Measurements from ENCODE around the gene PPP1R3G.
"Not testable (repeated sequence)": the region's sequence is repeated elsewhere in the genome, so short reads cannot be mapped to it uniquely, and the experiment has no call there.

PPP1R3G gene

DNA sequence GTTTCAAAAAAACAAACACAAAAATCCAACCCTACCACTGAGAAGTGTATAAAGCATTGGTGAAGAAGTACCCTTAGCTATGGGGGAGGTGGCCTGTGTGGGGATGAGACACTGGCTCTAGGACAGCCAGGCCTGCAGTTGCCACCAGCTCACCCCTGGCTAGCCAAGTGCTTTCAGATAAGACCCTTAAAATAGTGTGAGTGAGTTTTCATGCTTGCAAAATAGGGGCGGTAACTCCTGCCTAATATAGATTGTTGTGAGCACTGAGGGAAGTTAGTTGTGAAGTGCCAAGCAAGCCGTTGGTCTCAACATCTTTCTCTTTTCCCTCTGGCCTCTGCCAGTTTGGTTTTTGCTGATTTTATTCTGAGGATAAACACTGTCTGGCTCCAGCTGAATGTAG lies 11.3 kb downstream of the PPP1R3G start:
- no peak for DNase-seq

DNA sequence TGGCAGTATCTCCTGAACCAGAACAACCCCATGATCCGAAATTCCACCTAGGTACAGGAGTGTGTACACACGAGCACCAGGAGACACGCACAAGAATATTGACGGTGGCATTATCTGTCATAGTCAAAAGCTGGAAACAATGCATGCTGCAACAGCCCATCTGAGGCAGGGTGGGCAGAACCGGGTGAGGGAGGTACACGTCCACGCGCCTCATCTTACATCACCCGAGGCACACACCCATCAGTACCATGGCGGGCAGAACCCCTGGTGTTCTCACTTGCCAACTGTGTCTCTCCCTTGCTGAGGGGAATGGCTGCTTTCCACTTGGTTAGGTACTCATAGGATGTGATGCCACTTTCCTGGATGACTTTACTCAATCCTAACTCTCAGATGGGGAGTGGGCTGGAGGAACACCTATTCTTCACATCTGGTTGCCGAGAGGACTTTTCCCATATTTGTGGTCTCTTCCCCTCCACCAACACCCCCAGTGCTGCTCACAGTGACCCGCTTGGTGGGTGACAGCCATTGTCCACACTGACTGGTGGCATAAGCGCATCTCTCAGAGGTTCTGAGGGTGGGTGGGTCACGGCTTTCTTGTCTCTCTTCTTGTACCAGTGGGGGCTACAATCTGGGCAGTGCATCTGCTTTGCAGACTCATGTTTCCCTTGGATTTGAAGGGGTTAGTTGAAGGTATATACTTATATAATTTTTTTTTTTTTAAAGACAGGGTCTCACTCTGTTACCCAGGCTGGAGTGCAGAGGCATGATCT lies 13.5 kb downstream of the PPP1R3G start:
- no peak for DNase-seq

DNA sequence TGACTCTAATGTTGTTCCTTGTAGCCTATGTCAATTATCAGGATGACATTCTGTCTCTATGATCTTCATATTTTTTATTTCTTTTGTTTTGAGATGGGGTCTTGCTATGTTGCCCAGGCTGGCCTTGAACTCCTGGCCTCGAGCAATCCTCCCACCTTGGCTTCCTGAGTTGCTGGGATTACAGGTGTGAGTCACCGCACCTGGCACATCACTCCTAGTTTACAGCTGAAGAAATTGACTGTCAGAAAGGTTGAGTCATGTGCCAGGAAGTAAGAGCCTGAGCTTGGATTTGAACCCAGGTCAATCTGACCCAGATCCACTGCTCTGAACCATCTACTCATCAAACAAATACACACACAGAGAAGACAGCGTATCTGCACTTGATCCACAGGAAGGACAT lies 14.4 kb downstream of the PPP1R3G start:
- DNase-seq, result no peak

DNA sequence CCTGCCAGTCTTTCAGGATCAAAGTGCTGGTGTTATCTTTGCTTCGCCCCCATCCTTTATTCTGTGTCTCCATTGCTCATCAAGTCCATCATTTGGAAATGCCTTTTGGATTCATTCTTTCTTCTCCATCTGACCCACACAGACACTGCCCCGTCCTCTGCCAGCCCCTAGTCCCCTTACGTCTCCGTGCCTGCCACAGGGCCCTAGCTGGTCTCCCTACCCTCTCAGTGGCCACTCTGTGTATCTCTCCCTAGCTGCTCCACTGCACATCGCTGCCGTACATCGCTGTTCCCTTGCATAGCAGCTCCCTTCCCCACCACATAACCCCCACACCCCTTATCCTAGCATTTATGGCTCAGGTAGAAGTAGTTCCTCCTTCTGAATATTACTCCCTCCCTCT lies 15.7 kb downstream of the PPP1R3G start:
- DNase-seq, result no peak

DNA sequence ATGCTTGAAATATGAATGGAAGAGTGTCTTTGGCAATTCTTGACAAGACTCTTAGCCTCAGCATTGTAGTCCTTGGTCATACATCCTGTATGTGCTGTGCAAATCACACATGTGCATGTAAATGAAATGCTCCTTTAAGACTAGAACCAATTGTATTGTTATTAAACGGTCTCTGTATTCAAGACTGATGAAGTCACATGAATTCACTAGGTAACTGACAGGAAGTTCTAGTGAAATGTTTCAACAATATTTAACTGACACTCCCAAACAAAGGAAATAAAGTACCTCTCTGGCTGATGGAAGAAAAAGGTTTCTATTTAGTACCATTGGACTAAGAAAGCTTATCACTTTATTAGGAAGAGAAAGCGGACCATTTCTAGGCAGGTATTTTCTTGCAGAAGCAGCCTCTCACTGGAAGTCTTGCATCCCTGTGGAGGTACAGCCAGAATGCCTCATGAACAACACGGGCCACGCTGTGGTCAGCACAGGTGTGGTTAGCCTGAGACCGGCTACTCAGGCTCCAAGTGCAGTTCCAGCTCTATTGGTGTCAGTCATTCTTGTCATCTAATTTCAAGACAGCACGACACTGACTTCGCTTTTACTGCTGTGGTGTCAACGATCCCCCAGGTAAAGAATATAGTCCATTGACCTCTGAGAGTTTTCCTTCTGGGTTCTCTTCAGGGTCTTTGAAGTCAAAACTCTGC lies 17.3 kb downstream of the PPP1R3G start:
- no peak for DNase-seq

DNA sequence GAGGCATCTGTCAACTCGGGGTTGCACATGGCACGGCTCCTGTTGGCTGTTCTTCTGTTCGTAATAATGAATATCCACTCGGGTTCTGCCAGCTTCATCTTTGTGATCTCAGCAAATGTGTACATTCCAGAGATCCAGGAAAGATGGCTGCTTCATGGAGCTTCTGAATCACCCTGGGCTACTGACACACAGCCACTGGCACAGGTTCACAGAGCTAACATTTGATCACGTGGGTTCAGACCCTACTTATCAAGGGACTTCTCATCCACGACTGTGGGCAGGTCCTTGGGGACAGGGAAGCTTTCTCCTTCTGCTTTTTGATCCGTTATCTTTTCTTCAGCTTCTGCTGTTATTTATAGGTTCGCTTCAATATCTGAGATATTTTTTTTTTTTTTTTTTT lies 18.1 kb downstream of the PPP1R3G start:
- no peak for DNase-seq

DNA sequence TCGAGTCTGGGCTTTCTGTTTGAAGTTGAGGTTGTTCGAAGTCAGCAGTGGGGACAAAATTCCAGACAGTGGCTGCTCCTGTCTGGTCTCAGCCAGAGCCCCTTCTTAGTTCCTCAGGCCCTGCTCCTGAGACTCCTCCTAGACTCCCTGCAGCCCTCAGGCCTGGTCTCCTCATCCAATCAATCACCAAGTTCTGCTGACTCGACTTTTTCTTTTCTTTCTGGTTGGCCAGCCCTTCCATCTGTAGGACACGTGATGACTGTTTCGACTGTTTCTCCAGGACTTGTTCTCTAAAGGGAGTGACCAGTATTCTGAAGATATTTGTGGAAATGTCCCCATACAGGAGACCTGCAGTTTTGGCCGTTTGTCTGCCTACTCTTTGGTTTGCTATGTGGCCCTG lies 19.5 kb downstream of the PPP1R3G start:
- DNase-seq, result no peak

DNA sequence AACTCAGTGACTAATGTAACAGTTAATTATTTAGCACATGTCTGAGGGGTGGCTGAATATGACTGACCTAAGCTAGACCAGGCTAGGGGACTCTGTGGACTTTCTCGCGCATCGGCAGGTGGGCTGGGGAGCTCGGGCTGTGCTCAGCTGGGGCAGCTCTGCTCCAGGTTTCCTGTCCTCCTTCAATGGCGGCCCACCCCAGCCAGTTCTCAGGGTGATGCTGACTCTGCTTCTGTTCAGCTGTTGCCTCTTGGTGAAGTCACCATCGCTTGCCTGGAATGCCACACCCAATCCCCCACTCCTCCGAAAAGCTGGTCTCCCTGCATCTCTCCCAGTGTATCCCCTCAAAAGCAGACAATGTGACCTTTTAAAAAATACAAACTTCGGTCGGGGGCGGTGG lies 20.0 kb downstream of the PPP1R3G start:
- no peak for DNase-seq

DNA sequence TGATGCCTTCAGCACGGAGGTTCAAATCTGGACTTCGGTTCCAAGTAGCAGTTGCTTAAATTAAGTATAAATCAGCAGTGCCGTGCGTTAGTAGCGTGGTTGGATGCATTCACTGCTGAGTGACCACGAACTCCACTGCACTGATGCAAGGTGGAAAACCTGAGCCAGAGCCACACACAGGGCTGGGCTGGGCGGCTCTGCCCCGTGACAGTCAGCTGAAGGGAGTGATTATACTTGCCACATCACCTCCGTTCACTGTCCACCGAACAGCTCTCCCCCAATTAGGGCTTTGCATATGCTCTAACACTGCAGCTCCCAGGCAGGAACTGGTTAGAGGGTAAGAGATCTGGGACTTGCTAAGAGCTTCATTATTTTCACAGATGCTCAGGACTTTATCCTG lies 22.2 kb downstream of the PPP1R3G start:
- no peak for DNase-seq

DNA sequence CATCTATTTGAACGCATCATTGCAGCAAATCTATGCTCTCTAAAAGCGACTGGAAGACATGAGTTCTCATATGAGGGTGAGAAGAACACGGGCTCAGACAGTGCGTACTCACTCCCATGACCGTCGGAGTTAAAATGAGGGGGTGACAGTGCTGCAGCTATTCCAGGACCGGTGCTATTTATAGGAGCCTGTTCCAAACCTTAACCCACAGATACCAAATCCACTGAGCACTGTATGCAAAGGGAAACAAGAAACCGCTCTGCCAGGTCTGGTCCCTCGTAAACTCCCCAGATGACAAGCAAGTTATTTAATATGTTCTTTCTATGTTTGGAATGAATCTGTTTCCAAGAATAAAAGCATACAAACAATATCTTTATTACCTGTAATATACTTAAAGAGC lies 22.9 kb downstream of the PPP1R3G start:
- peak; percentile 81 for DNase-seq

DNA sequence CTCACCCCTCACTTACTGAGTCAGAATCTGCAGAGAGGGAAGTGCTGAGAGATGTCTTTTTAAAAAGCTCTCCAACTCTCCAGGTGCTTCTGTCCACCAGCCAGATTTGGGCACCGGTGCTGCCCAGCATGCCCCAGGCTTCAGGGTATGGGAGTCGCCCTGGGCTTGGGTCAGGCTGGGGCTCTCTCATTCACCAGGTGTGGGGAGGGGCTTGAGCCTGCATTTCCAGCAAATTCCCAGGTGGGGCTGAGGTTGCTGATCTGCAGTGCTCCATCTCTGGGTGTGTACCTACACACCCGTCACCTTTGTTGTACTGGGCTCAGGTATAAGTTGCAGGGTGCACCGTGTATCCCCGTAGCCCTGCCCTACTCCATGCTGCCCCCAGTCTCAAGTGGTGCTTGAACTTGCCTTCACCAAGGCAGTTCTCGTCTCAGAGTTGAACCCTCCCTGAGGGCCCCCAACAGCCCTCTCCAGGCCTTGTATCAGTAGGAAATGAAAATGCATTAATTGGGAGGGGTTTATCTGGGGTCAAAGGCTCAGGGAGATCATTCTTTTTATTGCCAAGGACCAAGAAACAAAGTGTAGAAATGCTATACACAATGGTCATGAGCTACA lies 23.5 kb downstream of the PPP1R3G start:
- no peak for DNase-seq

DNA sequence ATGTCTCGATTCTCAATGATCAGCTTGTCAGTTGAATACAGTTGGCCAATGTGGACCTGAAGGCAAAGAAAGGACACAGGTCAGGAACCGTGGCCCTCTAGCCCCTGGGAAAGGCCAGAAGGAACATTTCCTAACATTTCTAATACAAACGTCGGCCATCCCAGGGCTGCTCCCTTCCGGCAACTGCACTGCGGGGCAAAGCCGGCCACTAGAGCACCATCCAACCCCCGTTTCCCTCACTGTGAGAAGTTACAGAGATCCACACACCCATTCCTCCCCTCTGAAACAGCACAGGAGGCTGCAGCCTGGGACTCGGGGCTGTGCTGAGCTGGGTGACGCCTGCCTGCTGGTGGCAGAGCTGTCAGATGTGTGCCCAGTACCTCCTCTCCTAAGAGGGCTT lies 24.3 kb downstream of the PPP1R3G start:
- no peak for DNase-seq

DNA sequence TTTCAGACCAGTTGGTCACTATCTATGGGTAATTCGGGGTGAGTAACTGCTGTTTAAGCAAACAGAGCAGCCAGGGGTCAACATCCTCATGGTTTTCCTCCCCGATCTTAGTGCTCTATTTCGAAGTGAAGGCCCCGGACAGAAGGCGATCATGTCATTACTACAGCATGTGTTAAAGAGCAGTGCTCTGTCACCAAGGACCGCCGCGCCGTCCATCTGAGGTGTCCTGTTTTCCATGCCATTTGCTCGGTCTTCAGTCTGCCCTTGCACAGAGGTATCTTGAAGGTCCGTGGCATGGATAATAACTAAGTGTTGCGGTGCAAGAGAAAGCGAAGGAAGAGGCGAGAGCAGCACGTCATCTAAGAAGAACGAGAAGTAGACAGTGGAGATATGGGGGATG lies 25.1 kb downstream of the PPP1R3G start:
- DNase-seq, result no peak

DNA sequence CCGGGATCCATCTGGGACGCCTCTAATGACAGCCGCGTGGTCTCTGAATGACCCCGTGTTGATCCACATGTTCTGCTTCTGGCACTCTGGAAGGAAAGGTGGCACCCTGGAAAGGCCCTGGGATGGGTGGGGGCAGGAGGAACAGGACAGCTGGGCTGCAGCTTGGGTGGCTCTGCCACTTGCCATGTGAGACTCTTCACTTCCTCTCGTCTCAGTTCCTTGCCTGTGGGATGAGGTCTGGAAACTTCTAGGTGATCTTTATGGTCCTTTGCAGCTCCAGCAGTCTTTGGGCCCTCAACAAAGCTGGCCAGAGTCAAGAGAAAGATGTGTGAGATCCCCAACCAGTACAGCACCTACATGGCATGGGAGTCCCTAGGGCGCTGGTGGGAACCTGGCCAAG lies 26.5 kb downstream of the PPP1R3G start:
- DNase-seq, result no peak

DNA sequence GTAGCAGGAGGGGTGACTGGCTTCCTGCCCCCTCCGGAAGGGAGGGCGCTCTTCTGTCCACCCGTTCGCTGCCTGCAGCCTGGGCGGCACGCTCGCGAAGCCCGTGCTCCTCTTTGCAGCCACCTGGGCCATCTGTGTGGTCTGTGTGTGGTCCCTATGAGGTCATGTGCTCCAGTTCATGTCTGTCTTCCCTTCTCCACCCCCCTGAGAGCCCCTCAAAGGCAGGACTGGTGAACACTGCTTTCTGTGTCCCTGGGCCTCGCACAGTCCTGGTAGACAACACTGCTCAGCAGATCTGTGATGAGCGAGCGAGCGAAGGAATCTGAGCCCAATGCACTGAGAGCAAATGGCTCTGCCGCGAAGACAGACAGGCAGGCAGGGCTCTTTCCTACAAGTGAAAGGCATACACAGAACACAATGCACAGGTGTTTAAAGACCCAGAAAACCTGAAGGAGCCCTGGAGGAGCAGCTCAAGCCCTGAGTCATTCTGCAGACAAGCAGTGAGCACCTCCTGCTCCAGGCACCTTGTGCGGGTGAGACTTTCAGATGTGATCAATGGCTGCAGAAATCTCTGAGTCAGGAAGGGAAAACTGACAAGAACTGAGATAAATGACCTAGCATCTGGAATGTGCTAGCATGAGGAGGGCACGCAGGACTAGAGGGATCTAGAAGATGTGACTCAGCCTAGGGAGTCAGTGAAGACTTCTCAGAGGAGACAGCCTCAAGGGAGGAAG lies 27.1 kb downstream of the PPP1R3G start:
- no peak for DNase-seq

DNA sequence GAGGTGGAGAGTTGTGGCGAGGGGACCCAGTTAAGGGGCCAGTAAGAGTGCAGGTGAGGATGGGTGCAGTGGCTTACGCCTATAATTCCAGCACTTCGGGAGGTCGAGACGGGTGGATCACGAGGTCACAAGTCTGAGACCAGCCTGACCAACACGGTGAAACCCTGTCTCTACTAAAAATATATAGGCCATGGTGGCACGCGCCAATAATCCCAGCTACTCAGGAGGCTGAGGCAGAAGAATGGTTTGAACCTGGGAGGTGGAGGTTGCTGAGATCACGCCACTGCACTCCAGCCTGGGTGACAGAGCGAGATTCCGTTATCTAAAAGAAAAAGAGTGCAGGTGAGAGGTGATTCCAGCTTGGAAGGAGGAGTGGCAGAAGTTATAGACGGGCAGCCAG lies 28.0 kb downstream of the PPP1R3G start:
- DNase-seq, result no peak

DNA sequence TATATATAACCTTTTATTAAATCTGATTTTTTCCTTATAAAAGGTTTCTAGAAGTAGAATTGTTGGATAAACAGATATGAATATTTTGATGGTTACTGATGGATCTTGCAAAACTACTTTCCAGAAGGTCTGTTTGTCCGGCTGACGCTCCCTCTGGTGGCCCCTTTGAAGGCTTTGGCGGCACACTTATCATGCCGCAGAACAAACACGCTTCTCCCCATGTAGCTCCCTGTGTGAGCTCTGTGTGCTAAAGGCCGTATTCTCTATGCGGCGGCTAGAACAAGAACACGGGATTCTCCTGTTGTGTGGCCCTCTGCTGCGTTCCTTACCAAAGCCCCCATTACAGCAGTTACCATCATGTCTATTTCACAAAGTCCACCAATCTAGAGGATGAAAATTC lies 30.0 kb downstream of the PPP1R3G start:
- DNase-seq, result no peak

DNA sequence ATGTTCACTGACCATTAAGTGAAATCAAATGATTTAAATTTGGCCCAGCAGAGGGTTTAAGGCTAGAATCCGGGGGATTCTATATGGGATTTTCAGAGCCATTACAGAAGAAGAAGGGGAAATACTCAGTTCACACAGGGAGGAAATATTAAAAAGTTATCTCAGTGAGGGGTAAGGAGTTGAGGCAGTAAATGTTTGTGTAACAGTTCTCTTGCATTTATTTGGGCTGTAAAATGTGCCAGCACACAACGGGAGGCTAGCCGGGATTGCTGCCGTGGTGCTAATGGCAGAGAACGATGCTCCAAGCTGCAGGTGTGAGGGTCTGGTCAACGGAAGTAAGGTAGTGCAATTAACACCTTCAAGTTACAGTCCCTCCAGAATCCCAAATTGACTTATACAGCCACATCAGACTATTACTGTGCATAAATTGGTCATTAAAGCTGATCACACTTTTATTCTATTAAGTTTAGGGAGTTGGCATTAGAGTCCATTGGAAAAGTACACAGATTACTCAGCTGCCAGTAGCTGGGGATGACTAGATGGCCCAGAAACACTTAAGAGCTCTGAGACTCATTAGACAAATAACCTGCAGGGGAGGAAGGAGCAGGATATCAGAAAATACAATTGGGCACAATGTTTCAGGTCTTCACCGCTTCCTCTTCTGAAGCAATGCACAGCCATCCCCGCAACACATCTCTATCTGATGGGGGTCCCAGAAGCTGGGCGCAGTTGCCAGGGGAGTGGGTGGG lies 31.3 kb downstream of the PPP1R3G start:
- peak; percentile 20 for DNase-seq

DNA sequence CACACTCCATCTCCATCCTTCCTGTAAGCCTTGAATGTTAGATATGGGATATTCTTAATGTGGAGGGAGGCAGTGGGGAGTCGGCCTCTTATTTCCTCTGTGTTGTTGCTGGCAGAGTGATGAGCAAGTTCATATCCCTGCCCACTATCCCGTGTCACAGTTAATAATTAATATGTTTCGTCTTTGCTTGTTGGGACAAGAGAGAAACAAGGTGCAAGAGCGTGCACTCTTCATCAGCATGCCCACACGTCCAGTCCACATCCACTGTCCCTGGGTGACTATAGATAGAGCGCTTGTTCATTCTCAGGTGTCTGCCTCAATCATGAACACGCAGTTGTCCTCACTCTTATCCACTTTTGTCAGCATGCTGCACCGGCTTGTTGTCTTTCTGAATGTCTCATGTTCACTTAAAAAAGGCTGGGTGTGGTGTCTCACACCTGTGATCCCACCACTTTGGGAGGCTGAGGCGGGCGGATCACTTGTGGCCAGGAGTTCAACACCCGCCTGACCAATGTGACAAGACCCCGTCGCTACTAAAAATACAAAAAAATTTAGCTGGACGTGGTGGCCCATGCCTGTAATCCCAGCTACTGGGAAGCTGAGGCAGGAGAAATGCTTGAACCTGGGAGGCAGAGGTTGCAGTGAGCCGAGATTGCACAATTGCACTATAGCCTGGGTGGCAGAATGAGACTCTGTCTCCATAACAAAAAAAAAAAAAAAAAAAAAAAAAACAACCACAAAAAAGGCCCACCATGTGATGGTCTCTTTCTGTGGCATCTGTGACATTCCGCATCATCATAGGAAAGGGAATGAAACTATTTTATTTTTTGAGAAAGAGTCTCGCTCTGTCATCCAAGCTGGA lies 34.2 kb downstream of the PPP1R3G start:
- no peak for DNase-seq

DNA sequence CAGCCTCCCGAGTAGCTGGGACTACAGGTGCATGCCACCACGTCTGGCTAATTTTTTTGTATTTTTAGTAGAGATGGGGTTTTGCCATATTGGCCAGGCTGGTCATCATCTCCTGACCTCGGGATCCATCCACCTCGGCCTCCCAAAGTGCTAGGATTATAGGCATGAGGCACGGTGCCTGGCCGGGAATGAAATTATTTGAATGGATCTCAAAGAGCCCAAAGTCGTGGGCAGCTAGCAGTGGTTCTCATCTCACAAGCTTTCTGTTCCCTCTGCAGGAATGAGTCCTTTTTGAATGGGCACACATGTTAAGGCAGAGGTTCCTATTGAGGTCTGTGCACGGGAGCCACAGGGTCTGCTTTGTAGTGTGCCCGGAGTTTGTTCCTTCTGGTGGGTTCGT lies 34.9 kb downstream of the PPP1R3G start:
- DNase-seq, result no peak

DNA sequence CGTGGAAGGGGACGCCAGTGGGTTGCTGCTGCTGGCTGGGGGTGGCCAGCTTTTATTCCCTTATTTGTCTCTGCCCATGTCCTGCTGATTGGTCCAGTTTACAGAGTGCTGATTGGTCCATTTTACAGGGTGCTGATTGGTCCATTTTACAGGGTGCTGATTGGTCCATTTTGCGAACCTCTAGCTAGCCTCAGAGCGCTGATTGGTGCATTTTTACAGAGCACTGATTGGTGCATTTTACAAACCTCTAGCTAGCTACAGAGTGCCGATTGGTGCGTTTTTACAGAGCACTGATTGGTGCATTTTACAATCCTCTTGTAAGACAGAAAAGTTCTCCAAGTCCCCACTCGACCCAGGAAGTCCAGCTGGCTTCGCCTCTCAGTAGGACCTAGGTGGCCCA lies 35.4 kb downstream of the PPP1R3G start:
- not testable (repeated sequence) for DNase-seq

DNA sequence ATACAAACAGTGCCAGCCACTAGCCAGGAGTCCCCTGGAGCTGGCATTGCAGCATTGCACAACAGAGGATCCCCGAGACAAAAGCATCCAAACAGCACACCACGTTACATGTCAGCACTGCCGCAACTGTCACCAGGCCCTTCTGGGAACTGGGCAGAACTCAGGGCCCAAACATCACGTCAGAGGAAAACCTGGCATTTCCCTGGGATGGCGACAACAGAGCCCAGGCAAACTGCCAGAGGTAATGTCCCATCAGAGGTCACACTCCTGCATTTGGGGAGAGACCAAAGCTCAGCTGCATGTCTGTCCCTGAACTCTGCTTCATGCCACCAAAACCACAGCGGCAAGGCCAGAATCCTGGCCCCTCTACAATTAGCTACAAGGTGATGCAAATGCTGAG lies 36.3 kb downstream of the PPP1R3G start:
- DNase-seq, result no peak
